Transverse colon (tissue), 4 donors: ENCODE data around the gene GCLM. TPM values are rescaled to one million over a fixed set of nuclear protein-coding genes. Genes with fewer than 3 reads are reported as not detected.

Experiments
- DNase-seq: peaks from one replicate; pipeline ENCODE4 v3.0.0-alpha.2; 2019
- H3K27ac ChIP-seq, 4 donors: fragments of 200-600 bp; sonication (generic); 2 replicates each; pipeline ENCODE4 v1.5.1; 2016 to 2018; ENCODE audit warnings: inconsistent platforms in 4 of 4
- H3K27me3 ChIP-seq: fragments of 200-600 bp; sonication (generic); 2 replicates; pipeline ENCODE4 v1.5.1; 2017; ENCODE audit warnings: inconsistent platforms
- H3K36me3 ChIP-seq, 4 donors: fragments of 200-600 bp; sonication (generic); 2 replicates each; pipeline ENCODE4 v1.5.1; 2017 to 2019; ENCODE audit warnings: inconsistent platforms in 4 of 4
- H3K4me1 ChIP-seq, 4 donors: fragments of 200-600 bp; sonication (generic); 2 replicates each; pipeline ENCODE4 v1.5.1; 2017 to 2020; ENCODE audit warnings: inconsistent platforms in 4 of 4
- H3K4me3 ChIP-seq, 4 donors: fragments of 200-600 bp; sonication (generic); 1 replicate in 1 of 4; 2 replicates in 3 of 4; pipeline versions ENCODE4 v1.5.1 to v1.6.1; 2017 to 2019; ENCODE audit warnings: inconsistent platforms in 4 of 4
- H3K9me3 ChIP-seq, 2 donors: fragments of 200-600 bp; sonication (generic); 2 replicates each; pipeline ENCODE4 v1.5.1; 2017 to 2019; ENCODE audit warnings: inconsistent platforms in 2 of 2
- EP300 ChIP-seq: sonication (generic); formaldehyde crosslinking; IDR thresholded peaks from one replicate; pipeline ENCODE4 v1.6.1; 2017; ENCODE audit warnings: antibody characterized with exemption, low read depth
- POLR2A ChIP-seq: fragments of 450-650 bp; IDR thresholded peaks from one replicate; pipeline ENCODE4 v1.6.1; 2016; ENCODE audit warnings: antibody characterized with exemption, mild to moderate bottlenecking, moderate library complexity
- POLR2AphosphoS5 ChIP-seq, 3 donors: sonication (generic); formaldehyde crosslinking; IDR thresholded peaks; one replicate each; pipeline ENCODE4 v1.6.1; 2016; ENCODE audit warnings: antibody characterized with exemption in 3 of 3
- WGBS, 2 donors: methylation state at CpG; one replicate each; pipeline ENCODE4 v1.1.5; 2018; ENCODE audit warnings: low coverage in 1 of 2; 5-methylcytosine and 5-hydroxymethylcytosine counted together
- in situ Hi-C, 4 donors: fragments of 200-750 bp; cut with MboI; loops; one replicate each; pipeline versions ENCODE4 v1.15.0 to v1.15.1; 2017; ENCODE audit warnings: low sequenced_read_pairs in 3 of 4, low pct_ligation_motif_present in 1 of 4, low pct_unique_long_range_greater_than_20kb in 1 of 4
- intact Hi-C: fragments of 100-400 bp; cut with DNase I; formaldehyde crosslinking; loops from one replicate; pipeline ENCODE4 v1.15.1; 2023; ENCODE audit warnings: low total_unique reads
- small RNA-seq, 4 donors: library from RNA; depleted of rRNA; stranded (forward); fragments of <200 nt; gene quantifications; one replicate each; pipeline ENCODE3, GENCODE V24; 2016
- total RNA-seq, 4 donors: library from RNA; depleted of rRNA; stranded (reverse); fragments of >200 nt; gene quantifications; one replicate each; pipeline ENCODE4 v1.1.0, GENCODE V29; 2016
- TF ChIP-seq, protein P1 (sequence below), 5 experiments: fragments of 200-600 bp in 3 of 5; fragments of 450-650 bp in 2 of 5; sonication (generic) in 3 of 5; IDR thresholded peaks; 1 replicate in 2 of 5; 2 replicates in 3 of 5; pipeline ENCODE4 v1.5.1; 2016 to 2017; ENCODE audit warnings: antibody characterized with exemption in 5 of 5, inconsistent platforms in 3 of 5, mild to moderate bottlenecking in 2 of 5, moderate library complexity in 1 of 5

GCLM gene
- total RNA-seq, 4 donors from 2014 or later: 6.0 to 12.5 (median 10.0) TPM

DNA sequence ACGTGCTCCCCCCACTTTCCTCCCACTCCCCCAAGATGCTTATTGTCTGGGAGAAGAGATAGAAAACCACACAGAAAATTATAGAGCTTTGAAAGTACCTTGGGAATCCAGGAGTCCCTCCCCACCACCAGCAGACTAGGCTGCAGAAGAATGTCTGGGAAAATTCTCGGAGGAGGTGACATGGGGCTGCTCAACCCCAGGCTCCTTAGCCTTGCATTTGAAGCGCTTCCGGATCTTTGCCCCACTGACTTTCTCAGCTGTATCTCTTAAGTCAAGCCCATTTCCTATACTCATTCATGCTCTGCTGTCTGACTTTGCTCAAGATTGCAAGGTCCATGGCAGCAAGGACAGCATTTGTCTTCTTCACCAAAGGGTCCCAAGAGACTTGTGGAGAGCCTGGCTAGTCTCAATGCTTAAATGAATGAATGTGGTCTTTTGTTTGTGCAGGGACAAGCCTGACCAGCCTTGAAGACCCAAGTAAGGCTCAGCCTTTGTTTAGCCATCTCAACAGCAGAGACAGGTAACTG lies 68.2 kb downstream of the GCLM start:
- no peaks in the 10 kb centered on the region for H3K27me3 ChIP-seq
- H3K27ac ChIP-seq: no peak overlapping the region
- intact Hi-C loops: loop anchor here (10.0 kb wide), 2 partner anchors 216 to 396 kb away; partner anchors contain the start of gene FNBP1L
- in situ Hi-C loops: loop anchor here in 2 of 4 donors (25.0 kb wide), 2 partner anchors 404 to 529 kb away; partner anchors contain the start of gene FNBP1L (in 1 of the 2)
- whole genome bisulfite sequencing, 2 donors: 92 to 94% methylated on average over 3 to 4 of the region's 4 CpGs
- no peak overlapping the region for H3K4me3 ChIP-seq
- TF ChIP-seq POLR2A (no peak), POLR2AphosphoS5 (IDR thresholded peaks at IDR 0.05) (no peak), EP300 (no peak)
- TF ChIP-seq, protein P1, sequence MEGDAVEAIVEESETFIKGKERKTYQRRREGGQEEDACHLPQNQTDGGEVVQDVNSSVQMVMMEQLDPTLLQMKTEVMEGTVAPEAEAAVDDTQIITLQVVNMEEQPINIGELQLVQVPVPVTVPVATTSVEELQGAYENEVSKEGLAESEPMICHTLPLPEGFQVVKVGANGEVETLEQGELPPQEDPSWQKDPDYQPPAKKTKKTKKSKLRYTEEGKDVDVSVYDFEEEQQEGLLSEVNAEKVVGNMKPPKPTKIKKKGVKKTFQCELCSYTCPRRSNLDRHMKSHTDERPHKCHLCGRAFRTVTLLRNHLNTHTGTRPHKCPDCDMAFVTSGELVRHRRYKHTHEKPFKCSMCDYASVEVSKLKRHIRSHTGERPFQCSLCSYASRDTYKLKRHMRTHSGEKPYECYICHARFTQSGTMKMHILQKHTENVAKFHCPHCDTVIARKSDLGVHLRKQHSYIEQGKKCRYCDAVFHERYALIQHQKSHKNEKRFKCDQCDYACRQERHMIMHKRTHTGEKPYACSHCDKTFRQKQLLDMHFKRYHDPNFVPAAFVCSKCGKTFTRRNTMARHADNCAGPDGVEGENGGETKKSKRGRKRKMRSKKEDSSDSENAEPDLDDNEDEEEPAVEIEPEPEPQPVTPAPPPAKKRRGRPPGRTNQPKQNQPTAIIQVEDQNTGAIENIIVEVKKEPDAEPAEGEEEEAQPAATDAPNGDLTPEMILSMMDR (IDR thresholded peaks at IDR 0.05): no peak
- DNase-seq: no peak
- H3K9me3 ChIP-seq: no peaks in the 10 kb centered on the region
- H3K36me3 ChIP-seq: no peaks in the 10 kb centered on the region
- H3K4me1 ChIP-seq: peaks cover 8 to 20% (median 16%) of the 10 kb centered on the region in 4 donors

- TF ChIP-seq POLR2AphosphoS5 (IDR thresholded peaks at IDR 0.05) (no peak), EP300 (no peak), POLR2A (no peak)
- TF ChIP-seq, protein P1 (IDR thresholded peaks at IDR 0.05): no peak
- no peak overlapping the region for H3K4me3 ChIP-seq
- H3K4me1 ChIP-seq: peaks cover 0 to 9% (median 4%) of the 10 kb centered on the region in 4 donors
- H3K36me3 ChIP-seq: no peaks in the 10 kb centered on the region
- in situ Hi-C loops: loop anchor here in 2 of 4 donors (10.0 to 25.0 kb wide), 3 partner anchors 215 to 527 kb away; partner anchors contain the start of gene FNBP1L (in 1 of the 2)
- intact Hi-C loops: loop anchor here (10.0 kb wide), 2 partner anchors 215 to 395 kb away; partner anchors contain the start of gene FNBP1L
- no peaks in the 10 kb centered on the region for H3K27me3 ChIP-seq
- no peak overlapping the region for H3K27ac ChIP-seq
- no peaks in the 10 kb centered on the region for H3K9me3 ChIP-seq
- DNase-seq: no peak
- WGBS, 2 donors: 86 to 92% methylated on average over 1 to 2 of the region's 2 CpGs
Measured at GRCh38 chr1:93839753-93840152, 69.5 kb downstream of the GCLM start.

DNA sequence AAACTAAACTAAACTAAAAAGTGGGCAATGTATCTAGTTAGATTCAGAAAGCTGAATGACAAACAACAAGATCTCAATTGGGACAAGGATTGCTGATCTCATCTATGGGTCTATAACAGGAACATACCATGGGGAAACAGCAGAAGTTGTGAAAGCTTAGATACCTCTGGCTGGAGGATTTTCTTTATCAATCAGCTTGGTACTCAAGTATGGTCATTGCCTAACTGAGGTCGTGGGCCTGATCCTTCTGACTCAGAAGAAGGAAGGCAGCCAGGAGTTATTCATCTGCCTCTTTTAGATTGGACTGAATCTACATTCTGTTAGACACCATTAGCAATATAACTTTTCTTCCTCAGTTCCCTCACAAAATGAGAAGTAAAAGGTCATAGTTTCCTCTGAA lies 69.9 kb downstream of the GCLM start:
- Histone ChIP-seq H3K9me3 (no peaks in the 10 kb centered on the region), H3K4me1 (peaks cover 0 to 4% (median under 1%) of the 10 kb centered on the region in 4 donors), H3K36me3 (no peaks in the 10 kb centered on the region), H3K27me3 (no peaks in the 10 kb centered on the region), H3K4me3 (no peak overlapping the region), H3K27ac (no peak overlapping the region)
- TF ChIP-seq POLR2AphosphoS5 (IDR thresholded peaks at IDR 0.05): no peak
- TF ChIP-seq, protein P1 (IDR thresholded peaks at IDR 0.05): no peak
- no peak for TF ChIP-seq POLR2A
- no peak for TF ChIP-seq EP300
- WGBS, 2 donors: 26% methylated on average over 1 of the region's 1 CpG; no CpG with 5 or more reads in 1 of the 2 donors
- intact Hi-C loops (no loop called here), in situ Hi-C loops (loop anchor here in 2 of 4 donors (10.0 to 25.0 kb wide), 3 partner anchors 215 to 527 kb away; partner anchors contain the start of gene FNBP1L (in 1 of the 2))
- DNase-seq: no peak

- TF ChIP-seq EP300 (no peak), POLR2A (no peak), POLR2AphosphoS5 (IDR thresholded peaks at IDR 0.05) (no peak)
- TF ChIP-seq, protein P1 (IDR thresholded peaks at IDR 0.05): no peak
- H3K27ac ChIP-seq: no peak overlapping the region
- no peaks in the 10 kb centered on the region for H3K27me3 ChIP-seq
- 96 to 100% methylated on average over 3 of the region's 3 CpGs for WGBS, 2 donors
- no peak for DNase-seq
- intact Hi-C loops: no loop called here
- no peaks in the 10 kb centered on the region for H3K36me3 ChIP-seq
- no peak overlapping the region for H3K4me3 ChIP-seq
- in situ Hi-C loops: loop anchor here in 2 of 4 donors (10.0 to 25.0 kb wide), 3 partner anchors 213 to 526 kb away; partner anchors contain the start of gene FNBP1L (in 1 of the 2)
- H3K9me3 ChIP-seq: peaks cover 4 to 6% of the 10 kb centered on the region in 2 donors
- no peaks in the 10 kb centered on the region for H3K4me1 ChIP-seq
Measured at GRCh38 chr1:93837961-93838360, 71.3 kb downstream of the GCLM start.

Small RNAs within 50 kb of the gene (small RNA-seq; reads per million reads assigned to genes)
- 0 reads per million in 4 donors for gene AL117351.2
- 0.12 to 1.9 (median 0.97) reads per million in 4 donors for gene MIR760

Other genes starting within 250 kb of the GCLM start
- 10 to 100 TPM; 12.3 to 71.7 (median 40.5) TPM for gene BCAR3, start 227.6 kb downstream of the GCLM start, total RNA-seq
- gene DNTTIP2, start 30.2 kb downstream of the GCLM start, total RNA-seq: 10 to 100 TPM in 3 of 4 donors, 1 to 10 TPM in 1; 3.0 to 37.6 (median 24.2) TPM
- gene ABCA4, start 211.7 kb upstream of the GCLM start, total RNA-seq: under 1 TPM in 2 of 4 donors, not detected in 2; 0.16 to 0.55 TPM